ENCODE results near the gene FCHSD2. TPM values are rescaled to one million over a fixed set of nuclear protein-coding genes. Genes with fewer than 3 reads are reported as not detected.

Gene FCHSD2
- total and polyA plus RNA-seq, 2 of the 8 experiments (the other 6 are each of a cell fraction or from before 2014, with no cell fraction given): 4.1 to 7.8 TPM

DNA sequence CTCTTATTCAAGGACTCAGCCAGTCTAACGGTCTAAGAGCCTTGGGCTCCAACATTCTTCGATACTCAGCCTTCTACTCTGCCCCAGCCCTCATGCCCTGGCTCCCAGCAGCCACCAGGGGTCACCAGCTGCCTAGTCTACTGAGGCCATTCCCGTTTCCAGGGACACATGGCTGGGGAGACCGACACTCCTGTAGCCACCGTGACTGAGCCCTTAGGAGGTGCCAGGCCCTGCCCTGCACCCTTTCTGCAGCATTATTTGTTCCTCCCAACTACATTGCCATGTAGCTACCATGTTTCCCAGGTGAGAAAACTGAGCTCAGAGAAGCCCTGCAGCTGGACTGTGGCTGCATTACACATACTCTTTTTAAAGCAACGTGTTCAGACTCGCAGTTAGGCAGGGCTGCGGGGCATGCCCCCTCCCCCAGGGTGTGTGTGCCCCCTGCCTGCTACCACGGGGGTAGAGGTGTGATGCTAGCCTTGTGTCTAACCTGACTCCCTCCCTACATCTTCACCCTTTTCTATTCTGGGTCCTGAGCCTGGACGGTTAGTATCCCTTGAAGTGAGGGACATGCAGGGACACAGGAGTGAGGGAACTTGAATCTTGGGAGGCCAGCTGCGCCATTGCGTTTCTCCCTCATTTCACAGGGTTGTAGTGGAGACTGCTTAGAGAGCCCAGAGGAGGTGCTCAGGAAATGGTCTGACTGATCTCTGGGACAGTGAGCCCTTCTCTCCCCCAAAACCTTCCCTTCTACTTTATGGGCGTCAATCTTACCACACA, 310.4 kb downstream of the FCHSD2 start (continued):
- TF ChIP-seq YY1 (IDR thresholded peaks at IDR 0.05; ENCODE audit: low read depth, low read length) (0 out of 2 replicates have a peak, but pooled peaks have one; percentile 22), TAF1 (IDR thresholded peaks at IDR 0.05; ENCODE audit: low read depth, low read length) (no peak), CHD1 (IDR thresholded peaks at IDR 0.05; ENCODE audit: low read depth, low read length) (no peak), BCL11A (IDR thresholded peaks at IDR 0.05; ENCODE audit: low read depth in 2 of 2, low read length in 2 of 2) (no peak), PHF8 (conservative IDR thresholded peaks at IDR 0.05; ENCODE audit: low read depth, low read length) (no peak), EZH2 (IDR thresholded peaks at IDR 0.05; ENCODE audit: low read depth, low read length, severe bottlenecking) (no peak), TBP (IDR thresholded peaks at IDR 0.05; ENCODE audit: low read depth, low read length) (no peak), SUZ12 (IDR thresholded peaks at IDR 0.05; ENCODE audit: low read length) (no peak), SP2 (IDR thresholded peaks at IDR 0.05; ENCODE audit: low read length) (no peak), TEAD4 (IDR thresholded peaks at IDR 0.05; ENCODE audit: low read depth, low read length) (no peak)
- TF ChIP-seq, protein P1, sequence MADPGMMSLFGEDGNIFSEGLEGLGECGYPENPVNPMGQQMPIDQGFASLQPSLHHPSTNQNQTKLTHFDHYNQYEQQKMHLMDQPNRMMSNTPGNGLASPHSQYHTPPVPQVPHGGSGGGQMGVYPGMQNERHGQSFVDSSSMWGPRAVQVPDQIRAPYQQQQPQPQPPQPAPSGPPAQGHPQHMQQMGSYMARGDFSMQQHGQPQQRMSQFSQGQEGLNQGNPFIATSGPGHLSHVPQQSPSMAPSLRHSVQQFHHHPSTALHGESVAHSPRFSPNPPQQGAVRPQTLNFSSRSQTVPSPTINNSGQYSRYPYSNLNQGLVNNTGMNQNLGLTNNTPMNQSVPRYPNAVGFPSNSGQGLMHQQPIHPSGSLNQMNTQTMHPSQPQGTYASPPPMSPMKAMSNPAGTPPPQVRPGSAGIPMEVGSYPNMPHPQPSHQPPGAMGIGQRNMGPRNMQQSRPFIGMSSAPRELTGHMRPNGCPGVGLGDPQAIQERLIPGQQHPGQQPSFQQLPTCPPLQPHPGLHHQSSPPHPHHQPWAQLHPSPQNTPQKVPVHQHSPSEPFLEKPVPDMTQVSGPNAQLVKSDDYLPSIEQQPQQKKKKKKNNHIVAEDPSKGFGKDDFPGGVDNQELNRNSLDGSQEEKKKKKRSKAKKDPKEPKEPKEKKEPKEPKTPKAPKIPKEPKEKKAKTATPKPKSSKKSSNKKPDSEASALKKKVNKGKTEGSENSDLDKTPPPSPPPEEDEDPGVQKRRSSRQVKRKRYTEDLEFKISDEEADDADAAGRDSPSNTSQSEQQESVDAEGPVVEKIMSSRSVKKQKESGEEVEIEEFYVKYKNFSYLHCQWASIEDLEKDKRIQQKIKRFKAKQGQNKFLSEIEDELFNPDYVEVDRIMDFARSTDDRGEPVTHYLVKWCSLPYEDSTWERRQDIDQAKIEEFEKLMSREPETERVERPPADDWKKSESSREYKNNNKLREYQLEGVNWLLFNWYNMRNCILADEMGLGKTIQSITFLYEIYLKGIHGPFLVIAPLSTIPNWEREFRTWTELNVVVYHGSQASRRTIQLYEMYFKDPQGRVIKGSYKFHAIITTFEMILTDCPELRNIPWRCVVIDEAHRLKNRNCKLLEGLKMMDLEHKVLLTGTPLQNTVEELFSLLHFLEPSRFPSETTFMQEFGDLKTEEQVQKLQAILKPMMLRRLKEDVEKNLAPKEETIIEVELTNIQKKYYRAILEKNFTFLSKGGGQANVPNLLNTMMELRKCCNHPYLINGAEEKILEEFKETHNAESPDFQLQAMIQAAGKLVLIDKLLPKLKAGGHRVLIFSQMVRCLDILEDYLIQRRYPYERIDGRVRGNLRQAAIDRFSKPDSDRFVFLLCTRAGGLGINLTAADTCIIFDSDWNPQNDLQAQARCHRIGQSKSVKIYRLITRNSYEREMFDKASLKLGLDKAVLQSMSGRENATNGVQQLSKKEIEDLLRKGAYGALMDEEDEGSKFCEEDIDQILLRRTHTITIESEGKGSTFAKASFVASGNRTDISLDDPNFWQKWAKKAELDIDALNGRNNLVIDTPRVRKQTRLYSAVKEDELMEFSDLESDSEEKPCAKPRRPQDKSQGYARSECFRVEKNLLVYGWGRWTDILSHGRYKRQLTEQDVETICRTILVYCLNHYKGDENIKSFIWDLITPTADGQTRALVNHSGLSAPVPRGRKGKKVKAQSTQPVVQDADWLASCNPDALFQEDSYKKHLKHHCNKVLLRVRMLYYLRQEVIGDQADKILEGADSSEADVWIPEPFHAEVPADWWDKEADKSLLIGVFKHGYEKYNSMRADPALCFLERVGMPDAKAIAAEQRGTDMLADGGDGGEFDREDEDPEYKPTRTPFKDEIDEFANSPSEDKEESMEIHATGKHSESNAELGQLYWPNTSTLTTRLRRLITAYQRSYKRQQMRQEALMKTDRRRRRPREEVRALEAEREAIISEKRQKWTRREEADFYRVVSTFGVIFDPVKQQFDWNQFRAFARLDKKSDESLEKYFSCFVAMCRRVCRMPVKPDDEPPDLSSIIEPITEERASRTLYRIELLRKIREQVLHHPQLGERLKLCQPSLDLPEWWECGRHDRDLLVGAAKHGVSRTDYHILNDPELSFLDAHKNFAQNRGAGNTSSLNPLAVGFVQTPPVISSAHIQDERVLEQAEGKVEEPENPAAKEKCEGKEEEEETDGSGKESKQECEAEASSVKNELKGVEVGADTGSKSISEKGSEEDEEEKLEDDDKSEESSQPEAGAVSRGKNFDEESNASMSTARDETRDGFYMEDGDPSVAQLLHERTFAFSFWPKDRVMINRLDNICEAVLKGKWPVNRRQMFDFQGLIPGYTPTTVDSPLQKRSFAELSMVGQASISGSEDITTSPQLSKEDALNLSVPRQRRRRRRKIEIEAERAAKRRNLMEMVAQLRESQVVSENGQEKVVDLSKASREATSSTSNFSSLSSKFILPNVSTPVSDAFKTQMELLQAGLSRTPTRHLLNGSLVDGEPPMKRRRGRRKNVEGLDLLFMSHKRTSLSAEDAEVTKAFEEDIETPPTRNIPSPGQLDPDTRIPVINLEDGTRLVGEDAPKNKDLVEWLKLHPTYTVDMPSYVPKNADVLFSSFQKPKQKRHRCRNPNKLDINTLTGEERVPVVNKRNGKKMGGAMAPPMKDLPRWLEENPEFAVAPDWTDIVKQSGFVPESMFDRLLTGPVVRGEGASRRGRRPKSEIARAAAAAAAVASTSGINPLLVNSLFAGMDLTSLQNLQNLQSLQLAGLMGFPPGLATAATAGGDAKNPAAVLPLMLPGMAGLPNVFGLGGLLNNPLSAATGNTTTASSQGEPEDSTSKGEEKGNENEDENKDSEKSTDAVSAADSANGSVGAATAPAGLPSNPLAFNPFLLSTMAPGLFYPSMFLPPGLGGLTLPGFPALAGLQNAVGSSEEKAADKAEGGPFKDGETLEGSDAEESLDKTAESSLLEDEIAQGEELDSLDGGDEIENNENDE (IDR thresholded peaks at IDR 0.05; ENCODE audit: insufficient replicate concordance, low read length): no peak
